GM12874 (cell line): ENCODE data around the gene IRF1.

Source experiments
- CTCF ChIP-seq: IDR thresholded peaks from 2 replicates; pipeline ENCODE4 v1.5.1; 2011; ENCODE audit warnings: low read depth, mild to moderate bottlenecking, control low read depth, low read length, moderate library complexity; ENCODE audit not compliant: insufficient read depth

The IRF1 gene

DNA sequence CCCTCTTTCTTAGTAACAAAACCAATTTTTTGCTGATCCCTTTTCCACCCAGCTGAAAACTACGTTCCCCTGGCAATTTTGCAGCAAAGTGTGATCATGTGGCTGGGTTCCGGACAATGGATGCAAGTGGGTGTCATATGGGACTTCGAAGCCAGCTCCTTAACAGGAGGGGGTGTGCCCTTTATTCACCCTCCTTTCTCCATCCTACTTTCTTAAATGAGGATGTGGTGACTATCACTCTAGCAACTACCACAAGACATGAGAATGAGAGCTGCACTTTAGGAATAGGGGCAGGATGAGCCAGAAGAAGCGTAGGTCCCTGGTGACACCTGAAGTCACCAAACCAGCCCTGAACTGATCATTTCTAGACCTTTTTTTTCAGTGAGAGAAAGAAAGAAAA is 58.9 kb downstream of the IRF1 start:
- TF ChIP-seq CTCF, result no peak
